PFSK-1 (cell line): ENCODE results near the gene GMEB2.

ENCODE experiments used
- FOXP2 ChIP-seq: optimal IDR thresholded peaks from 2 replicates; pipeline ENCODE3; 2011; ENCODE audit warnings: borderline replicate concordance, control low read depth, inconsistent platforms; ENCODE audit not compliant: insufficient read depth; ENCODE audit errors: extremely low read length, extremely low read depth
- POLR2AphosphoS5 ChIP-seq: IDR thresholded peaks from 2 replicates; pipeline ENCODE4 v1.6.1; 2012; ENCODE audit warnings: low read depth, mild to moderate bottlenecking, control low read depth, low read length, moderate library complexity
- SIN3A ChIP-seq: IDR thresholded peaks from 2 replicates; pipeline ENCODE4 v1.6.1; 2012; ENCODE audit warnings: mild to moderate bottlenecking, low read length, moderate library complexity, borderline replicate concordance; ENCODE audit not compliant: insufficient read depth
- TAF1 ChIP-seq: IDR thresholded peaks from 2 replicates; pipeline ENCODE4 v1.6.1; 2012; ENCODE audit warnings: low read length, control low read depth, borderline replicate concordance; ENCODE audit not compliant: insufficient read depth
- TF ChIP-seq, protein P1 (sequence below), 2 experiments: IDR thresholded peaks; 2 replicates each; pipeline versions ENCODE4 v1.6.1 to v1.8.0; 2011 to 2012; ENCODE audit warnings: low read depth in 2 of 2, low read length in 2 of 2, control low read depth in 1 of 2, inconsistent platforms in 1 of 2, mild to moderate bottlenecking in 1 of 2, moderate library complexity in 1 of 2; ENCODE audit not compliant: insufficient read depth in 1 of 2

DNA sequence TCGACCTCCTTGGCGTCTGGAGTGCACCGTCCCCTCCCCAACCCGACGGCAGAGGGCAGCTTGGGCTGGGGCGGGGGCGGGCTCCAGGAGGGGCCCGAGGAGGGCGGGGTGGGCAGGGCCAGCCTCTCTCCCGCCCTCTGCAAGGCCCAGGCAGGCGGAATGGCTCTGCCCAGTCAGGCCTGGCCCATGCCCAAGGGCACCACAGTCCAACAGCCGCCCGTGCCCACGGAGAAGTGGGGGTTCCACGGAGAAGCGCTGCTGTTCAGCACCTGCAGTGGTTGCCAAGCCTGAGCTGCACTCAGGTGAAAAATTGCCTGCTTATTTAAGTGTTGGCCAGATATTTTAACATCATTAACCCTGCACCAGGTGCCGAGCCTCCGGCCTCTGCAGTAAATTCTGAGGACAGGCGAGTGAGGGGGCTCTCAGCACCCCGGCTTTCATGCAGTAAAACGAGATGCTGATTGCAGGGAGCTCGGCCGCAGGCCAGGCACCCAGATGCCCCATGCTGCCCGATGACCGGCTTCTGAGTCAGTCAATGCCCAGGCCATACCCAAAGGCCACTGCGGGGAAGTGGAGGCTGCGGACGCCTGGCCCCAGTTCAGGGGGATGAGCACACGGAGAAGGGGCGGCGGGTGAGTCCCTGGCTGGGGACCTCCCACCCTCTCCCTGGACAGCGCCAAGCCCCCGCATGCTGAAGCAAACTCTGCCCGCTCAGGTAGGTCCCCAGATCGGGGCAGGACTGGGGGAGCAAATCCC lies 79.0 kb downstream of the GMEB2 start, which contains the start of gene SRMS:
- TF ChIP-seq, protein P1, sequence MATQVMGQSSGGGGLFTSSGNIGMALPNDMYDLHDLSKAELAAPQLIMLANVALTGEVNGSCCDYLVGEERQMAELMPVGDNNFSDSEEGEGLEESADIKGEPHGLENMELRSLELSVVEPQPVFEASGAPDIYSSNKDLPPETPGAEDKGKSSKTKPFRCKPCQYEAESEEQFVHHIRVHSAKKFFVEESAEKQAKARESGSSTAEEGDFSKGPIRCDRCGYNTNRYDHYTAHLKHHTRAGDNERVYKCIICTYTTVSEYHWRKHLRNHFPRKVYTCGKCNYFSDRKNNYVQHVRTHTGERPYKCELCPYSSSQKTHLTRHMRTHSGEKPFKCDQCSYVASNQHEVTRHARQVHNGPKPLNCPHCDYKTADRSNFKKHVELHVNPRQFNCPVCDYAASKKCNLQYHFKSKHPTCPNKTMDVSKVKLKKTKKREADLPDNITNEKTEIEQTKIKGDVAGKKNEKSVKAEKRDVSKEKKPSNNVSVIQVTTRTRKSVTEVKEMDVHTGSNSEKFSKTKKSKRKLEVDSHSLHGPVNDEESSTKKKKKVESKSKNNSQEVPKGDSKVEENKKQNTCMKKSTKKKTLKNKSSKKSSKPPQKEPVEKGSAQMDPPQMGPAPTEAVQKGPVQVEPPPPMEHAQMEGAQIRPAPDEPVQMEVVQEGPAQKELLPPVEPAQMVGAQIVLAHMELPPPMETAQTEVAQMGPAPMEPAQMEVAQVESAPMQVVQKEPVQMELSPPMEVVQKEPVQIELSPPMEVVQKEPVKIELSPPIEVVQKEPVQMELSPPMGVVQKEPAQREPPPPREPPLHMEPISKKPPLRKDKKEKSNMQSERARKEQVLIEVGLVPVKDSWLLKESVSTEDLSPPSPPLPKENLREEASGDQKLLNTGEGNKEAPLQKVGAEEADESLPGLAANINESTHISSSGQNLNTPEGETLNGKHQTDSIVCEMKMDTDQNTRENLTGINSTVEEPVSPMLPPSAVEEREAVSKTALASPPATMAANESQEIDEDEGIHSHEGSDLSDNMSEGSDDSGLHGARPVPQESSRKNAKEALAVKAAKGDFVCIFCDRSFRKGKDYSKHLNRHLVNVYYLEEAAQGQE (IDR thresholded peaks at IDR 0.05; ENCODE audit: insufficient read depth in 1 of 2, low read depth in 2 of 2, low read length in 2 of 2): no peak
- TF ChIP-seq SIN3A (no peak), POLR2AphosphoS5 (no peak), TAF1 (no peak), FOXP2 (no peak)
